ENCODE measurements around the gene OLFML1. TPM values are rescaled to one million over a fixed set of nuclear protein-coding genes. Genes with fewer than 3 reads are reported as not detected.
A peak's percentile ranks its signal among the peaks of the same experiment; 100 is the strongest.

Gene OLFML1
- total RNA-seq, 1 donor from 2014 or later: not detected

DNA sequence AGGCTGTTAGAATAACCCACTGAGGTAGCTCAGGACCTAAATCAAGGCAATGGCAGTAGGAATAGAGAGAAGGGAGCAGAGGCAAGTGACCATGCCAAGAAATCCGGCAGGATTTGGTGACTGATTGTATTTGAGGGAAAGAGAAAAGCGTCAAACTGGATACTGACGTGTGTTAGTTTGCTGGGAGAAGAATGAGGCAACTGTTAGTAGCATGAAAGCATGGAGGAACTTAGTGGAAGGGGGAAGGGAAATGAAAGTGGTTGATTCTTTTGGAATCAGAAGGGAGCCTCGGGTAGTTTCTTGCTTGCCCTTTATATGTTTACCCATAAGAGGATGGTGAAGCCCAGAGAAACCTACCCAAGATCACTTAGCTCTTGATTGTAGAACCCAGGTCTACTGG lies 36.8 kb downstream of the OLFML1 start:
- H3K4me3 ChIP-seq (ENCODE audit: low read depth, low read length): no peak overlapping the region

DNA sequence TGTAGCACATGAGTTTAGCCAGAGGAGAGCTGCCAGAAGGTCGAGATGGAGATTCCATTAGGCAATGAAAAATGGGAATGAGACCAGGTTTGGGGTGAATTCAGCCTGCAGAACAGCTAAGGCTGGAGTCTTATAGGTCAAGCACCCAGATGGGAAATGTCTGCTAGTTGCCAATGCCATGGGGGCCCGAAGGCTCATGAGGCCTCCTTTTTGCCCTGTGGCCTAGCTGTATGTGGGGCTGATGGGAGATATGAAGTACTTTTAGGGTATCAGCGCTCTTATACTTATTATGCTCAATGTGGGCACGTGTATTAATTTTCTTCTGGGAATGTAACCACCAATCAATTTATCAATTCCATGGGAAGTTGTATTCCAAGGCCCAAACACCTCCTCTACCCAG lies 37.2 kb downstream of the OLFML1 start:
- TF ChIP-seq, protein P1, sequence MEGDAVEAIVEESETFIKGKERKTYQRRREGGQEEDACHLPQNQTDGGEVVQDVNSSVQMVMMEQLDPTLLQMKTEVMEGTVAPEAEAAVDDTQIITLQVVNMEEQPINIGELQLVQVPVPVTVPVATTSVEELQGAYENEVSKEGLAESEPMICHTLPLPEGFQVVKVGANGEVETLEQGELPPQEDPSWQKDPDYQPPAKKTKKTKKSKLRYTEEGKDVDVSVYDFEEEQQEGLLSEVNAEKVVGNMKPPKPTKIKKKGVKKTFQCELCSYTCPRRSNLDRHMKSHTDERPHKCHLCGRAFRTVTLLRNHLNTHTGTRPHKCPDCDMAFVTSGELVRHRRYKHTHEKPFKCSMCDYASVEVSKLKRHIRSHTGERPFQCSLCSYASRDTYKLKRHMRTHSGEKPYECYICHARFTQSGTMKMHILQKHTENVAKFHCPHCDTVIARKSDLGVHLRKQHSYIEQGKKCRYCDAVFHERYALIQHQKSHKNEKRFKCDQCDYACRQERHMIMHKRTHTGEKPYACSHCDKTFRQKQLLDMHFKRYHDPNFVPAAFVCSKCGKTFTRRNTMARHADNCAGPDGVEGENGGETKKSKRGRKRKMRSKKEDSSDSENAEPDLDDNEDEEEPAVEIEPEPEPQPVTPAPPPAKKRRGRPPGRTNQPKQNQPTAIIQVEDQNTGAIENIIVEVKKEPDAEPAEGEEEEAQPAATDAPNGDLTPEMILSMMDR (conservative IDR thresholded peaks at IDR 0.05; ENCODE audit: low read depth, low read length): no peak
- no peak for DNase-seq (ENCODE audit: low read depth)
- H3K4me3 ChIP-seq (ENCODE audit: low read depth, low read length): no peak overlapping the region

More for the DNA sequence above, 36.8 kb downstream of the OLFML1 start:
- TF ChIP-seq, protein P1 (conservative IDR thresholded peaks at IDR 0.05; ENCODE audit: low read depth, low read length): no peak
- no peak for DNase-seq (ENCODE audit: low read depth)

DNA sequence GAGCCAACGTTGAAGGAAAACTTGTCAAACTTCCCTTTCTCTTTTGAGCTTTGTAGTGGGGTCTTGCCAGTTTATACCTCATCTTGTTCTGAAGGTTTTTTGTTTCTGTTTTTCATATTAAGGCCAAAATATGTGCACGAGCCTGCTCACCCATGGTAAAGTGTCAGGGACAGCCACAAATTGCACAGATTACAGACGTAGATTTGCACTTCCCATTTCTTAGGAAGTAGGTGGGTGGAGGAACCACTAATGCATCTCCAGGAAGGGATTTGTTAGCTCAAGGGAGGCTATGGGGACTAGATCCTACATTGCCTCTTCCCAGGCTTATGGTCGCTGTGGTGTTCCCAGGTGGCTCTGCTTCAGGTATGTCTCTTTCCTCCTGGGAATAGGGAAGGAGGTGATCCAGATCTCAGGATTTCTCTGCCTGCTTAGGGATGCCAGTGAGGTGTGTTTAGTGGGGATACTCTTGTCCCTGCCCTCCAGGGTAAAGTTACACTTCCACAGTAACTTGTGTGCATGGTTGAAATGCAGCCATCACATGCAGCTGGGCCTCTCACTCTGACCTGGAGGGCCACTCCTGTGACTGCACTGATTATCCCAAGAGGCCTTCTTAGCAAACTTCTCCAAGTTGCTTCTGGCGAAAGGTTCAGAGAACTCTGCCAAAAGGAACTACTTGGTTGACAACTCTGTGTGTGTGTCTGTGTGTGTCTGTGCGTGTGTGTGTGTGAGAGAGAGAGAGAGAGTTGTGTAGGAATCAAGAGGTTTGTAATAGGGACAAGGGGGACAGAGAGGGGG lies 38.3 kb downstream of the OLFML1 start:
- TF ChIP-seq, protein P1 (conservative IDR thresholded peaks at IDR 0.05; ENCODE audit: low read depth, low read length): no peak
- DNase-seq (ENCODE audit: low read depth): no peak

DNA sequence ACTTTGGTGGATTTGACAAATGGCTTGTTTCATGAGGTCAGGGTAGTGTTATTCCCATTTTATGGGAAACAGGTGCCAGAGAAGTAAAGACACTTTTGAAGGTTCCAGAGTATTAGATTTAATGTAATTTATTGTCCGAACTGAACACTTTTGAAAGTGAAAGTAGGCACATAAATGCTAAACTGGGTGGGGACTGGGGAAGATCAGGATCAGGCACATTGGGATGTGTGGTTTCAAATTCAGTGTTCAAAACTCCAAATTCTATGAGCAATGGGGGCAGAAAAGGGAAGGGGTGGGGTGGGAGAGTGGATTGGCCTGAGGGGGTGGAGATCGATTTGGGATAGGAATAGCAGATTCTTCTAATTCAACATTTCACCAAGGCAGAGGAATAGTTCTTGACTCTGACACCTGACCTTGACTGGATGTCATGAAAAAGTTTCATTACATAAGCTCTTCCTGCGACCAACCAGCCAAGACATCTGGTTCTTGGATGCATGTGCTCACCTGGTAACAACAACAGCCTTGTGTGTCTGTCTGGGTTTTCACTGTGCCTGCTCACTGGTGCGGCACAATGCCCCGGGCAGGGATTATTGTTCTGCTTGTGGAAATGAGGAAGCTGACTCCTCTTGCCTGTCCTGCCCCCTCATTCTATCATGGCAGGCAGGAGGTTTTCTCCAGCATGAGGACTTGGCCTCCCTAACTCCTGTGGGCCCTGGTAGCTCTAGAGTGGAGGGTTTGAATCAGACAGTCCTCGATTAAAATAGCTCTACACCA lies 39.3 kb downstream of the OLFML1 start:
- peak; percentile 23 for DNase-seq (ENCODE audit: low read depth)
- TF ChIP-seq, protein P1 (conservative IDR thresholded peaks at IDR 0.05; ENCODE audit: low read depth, low read length): no peak
- H3K4me3 ChIP-seq (ENCODE audit: low read depth, low read length): no peak overlapping the region

More for the DNA sequence above, 38.3 kb downstream of the OLFML1 start:
- H3K4me3 ChIP-seq (ENCODE audit: low read depth, low read length): no peak overlapping the region

DNA sequence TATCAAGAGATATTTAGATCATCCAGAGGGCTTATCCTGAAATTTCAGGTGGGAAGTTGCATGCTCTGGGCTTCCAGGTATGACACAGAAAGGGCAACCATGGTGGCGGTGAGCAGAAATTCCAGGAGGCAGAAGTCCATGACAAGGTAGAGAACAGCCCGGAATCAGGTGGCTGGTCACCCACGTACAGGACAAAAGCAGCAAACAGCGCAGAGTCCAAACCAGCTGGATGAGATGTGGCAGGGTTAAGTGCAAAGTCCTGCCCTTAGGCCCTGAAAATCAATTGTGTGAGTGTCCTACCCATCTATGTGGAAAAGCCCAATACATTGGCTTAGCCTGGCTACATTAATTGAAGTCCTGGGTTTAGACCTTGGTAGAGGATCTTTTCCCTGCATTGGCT lies 40.1 kb downstream of the OLFML1 start:
- no peak overlapping the region for H3K4me3 ChIP-seq (ENCODE audit: low read depth, low read length)
- no peak for DNase-seq (ENCODE audit: low read depth)
- TF ChIP-seq, protein P1 (conservative IDR thresholded peaks at IDR 0.05; ENCODE audit: low read depth, low read length): no peak

DNA sequence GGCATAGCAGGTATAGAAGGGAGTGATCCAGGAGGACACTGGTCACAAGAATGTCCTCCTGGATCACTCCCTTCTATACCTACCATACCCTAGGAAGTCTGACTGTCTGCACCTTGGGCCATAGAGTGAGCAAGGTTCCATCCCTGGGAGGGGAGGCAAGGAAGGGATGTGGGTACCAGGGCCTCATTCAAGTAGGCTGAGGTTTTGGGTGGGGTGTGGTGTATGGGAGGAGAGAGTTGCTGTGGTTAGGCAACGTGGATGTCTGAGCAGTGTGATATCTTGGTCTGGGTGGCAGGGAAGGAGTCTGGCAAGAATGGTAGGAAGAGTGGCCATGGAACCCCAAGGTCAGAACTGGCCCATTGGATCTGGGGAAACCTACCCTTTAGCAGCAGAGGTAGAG lies 41.7 kb downstream of the OLFML1 start:
- no peak for DNase-seq (ENCODE audit: low read depth)
- TF ChIP-seq, protein P1 (conservative IDR thresholded peaks at IDR 0.05; ENCODE audit: low read depth, low read length): no peak
- H3K4me3 ChIP-seq (ENCODE audit: low read depth, low read length): no peak overlapping the region
